ENCODE measurements around the gene NBPF11.
"Not testable (repeated sequence)": the region's sequence is repeated elsewhere in the genome, so short reads cannot be mapped to it uniquely, and the experiment has no call there.

- TF ChIP-seq, protein P1, sequence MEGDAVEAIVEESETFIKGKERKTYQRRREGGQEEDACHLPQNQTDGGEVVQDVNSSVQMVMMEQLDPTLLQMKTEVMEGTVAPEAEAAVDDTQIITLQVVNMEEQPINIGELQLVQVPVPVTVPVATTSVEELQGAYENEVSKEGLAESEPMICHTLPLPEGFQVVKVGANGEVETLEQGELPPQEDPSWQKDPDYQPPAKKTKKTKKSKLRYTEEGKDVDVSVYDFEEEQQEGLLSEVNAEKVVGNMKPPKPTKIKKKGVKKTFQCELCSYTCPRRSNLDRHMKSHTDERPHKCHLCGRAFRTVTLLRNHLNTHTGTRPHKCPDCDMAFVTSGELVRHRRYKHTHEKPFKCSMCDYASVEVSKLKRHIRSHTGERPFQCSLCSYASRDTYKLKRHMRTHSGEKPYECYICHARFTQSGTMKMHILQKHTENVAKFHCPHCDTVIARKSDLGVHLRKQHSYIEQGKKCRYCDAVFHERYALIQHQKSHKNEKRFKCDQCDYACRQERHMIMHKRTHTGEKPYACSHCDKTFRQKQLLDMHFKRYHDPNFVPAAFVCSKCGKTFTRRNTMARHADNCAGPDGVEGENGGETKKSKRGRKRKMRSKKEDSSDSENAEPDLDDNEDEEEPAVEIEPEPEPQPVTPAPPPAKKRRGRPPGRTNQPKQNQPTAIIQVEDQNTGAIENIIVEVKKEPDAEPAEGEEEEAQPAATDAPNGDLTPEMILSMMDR (IDR thresholded peaks at IDR 0.05; ENCODE audit: insufficient read depth, low read depth, low read length), result not testable (repeated sequence)
- not testable (repeated sequence) for TF ChIP-seq EZH2 (IDR thresholded peaks at IDR 0.05; ENCODE audit: insufficient read depth, low read length)
These were observed 19.9 kb upstream of the NBPF11 start for GRCh38 chr1:148171995-148172394.
